Measurements from ENCODE around the gene TMEM214. TPM values are rescaled to one million over a fixed set of nuclear protein-coding genes. Genes with fewer than 3 reads are reported as not detected.

Gene TMEM214
- 10 to 100 TPM; 26.7 to 47.7 (median 35.3) TPM for total RNA-seq

GRCh38 chr2:27032495-27033252 lies at the start of gene TMEM214:
TMEM214 (plus strand) TSS chr2:27032965; CDS start chr2:27033016, 51 bp downstream.
- peak; percentile 95 for DNase-seq (ENCODE audit: extremely low spot score)
- H3K36me3 ChIP-seq = peaks cover 15 to 44% (median 36%) of the 10 kb centered on the region in 4 donors
- peak within 1 kb of the TSS; percentile 86 to 91 (median 88) for H3K4me3 ChIP-seq
- peak within 1 kb of the TSS; percentile 78 to 87 (median 83) for H3K27ac ChIP-seq (replicated peaks in 1 of 4)
- peaks cover 15 to 42% (median 34%) of the 10 kb centered on the region in 4 donors for H3K4me1 ChIP-seq
- WGBS = 2% methylated on average over 24 of the region's 76 CpGs
- H3K9me3 ChIP-seq = no peaks in the 10 kb centered on the region
- TF ChIP-seq CTCF (IDR thresholded peaks at IDR 0.05) (peak in 1 of 3 experiments; percentile 20), EP300 (IDR thresholded peaks at IDR 0.05) (no peak), POLR2AphosphoS5 (IDR thresholded peaks at IDR 0.05) (peak; percentile 85 to 88), POLR2A (IDR thresholded peaks at IDR 0.05; ENCODE audit: low read depth) (peak; percentile 42)
- no peaks in the 10 kb centered on the region for H3K27me3 ChIP-seq
- intact Hi-C loops (cut with DNase I) = loop anchor here (5.0 kb wide), 1 partner anchor 55 kb away; the partner anchor contains the start of gene KHK

GRCh38 chr2:26983746-26984145 lies 49.0 kb upstream of the TMEM214 start:
- Histone ChIP-seq H3K4me1 (peaks cover 17 to 54% (median 46%) of the 10 kb centered on the region in 4 donors), H3K27me3 (no peaks in the 10 kb centered on the region), H3K36me3 (no peaks in the 10 kb centered on the region), H3K4me3 (no peak overlapping the region), H3K9me3 (no peaks in the 10 kb centered on the region), H3K27ac (replicated peaks in 1 of 4) (no peak overlapping the region)
- no peak for DNase-seq (ENCODE audit: extremely low spot score)
- TF ChIP-seq EP300 (IDR thresholded peaks at IDR 0.05) (no peak), CTCF (IDR thresholded peaks at IDR 0.05) (no peak), POLR2AphosphoS5 (IDR thresholded peaks at IDR 0.05) (no peak), POLR2A (IDR thresholded peaks at IDR 0.05; ENCODE audit: low read depth) (no peak)
- intact Hi-C loops (cut with DNase I) = no loop called here
- 81% methylated on average over 3 of the region's 3 CpGs for WGBS

GRCh38 chr2:26985807-26986206 lies 47.0 kb upstream of the TMEM214 start:
- TF ChIP-seq CTCF (IDR thresholded peaks at IDR 0.05) = no peak
- TF ChIP-seq POLR2AphosphoS5 (IDR thresholded peaks at IDR 0.05) = no peak
- no peak for TF ChIP-seq EP300 (IDR thresholded peaks at IDR 0.05)
- no peak for TF ChIP-seq POLR2A (IDR thresholded peaks at IDR 0.05; ENCODE audit: low read depth)
- DNase-seq (ENCODE audit: extremely low spot score) = no peak
- Histone ChIP-seq H3K4me1 (peaks cover 17 to 44% (median 39%) of the 10 kb centered on the region in 4 donors), H3K36me3 (no peaks in the 10 kb centered on the region), H3K4me3 (no peak overlapping the region), H3K27ac (replicated peaks in 1 of 4) (no peak overlapping the region), H3K9me3 (no peaks in the 10 kb centered on the region), H3K27me3 (no peaks in the 10 kb centered on the region)
- WGBS = 92% methylated on average over 4 of the region's 4 CpGs
- intact Hi-C loops (cut with DNase I) = no loop called here

GRCh38 chr2:26986576-26986975 lies 46.2 kb upstream of the TMEM214 start:
- no peaks in the 10 kb centered on the region for H3K27me3 ChIP-seq
- 75% methylated on average over 5 of the region's 5 CpGs for WGBS

More at GRCh38 chr2:26986576-26986975, 46.2 kb upstream of the TMEM214 start:
- intact Hi-C loops (cut with DNase I) = no loop called here
- peaks cover 17 to 37% (median 32%) of the 10 kb centered on the region in 4 donors for H3K4me1 ChIP-seq
- no peak overlapping the region for H3K27ac ChIP-seq (replicated peaks in 1 of 4)
- DNase-seq (ENCODE audit: extremely low spot score) = no peak
- TF ChIP-seq CTCF (IDR thresholded peaks at IDR 0.05) (no peak), POLR2AphosphoS5 (IDR thresholded peaks at IDR 0.05) (no peak), POLR2A (IDR thresholded peaks at IDR 0.05; ENCODE audit: low read depth) (no peak), EP300 (IDR thresholded peaks at IDR 0.05) (no peak)
- no peak overlapping the region for H3K4me3 ChIP-seq
- H3K36me3 ChIP-seq = no peaks in the 10 kb centered on the region
- H3K9me3 ChIP-seq = no peaks in the 10 kb centered on the region

Measured in esophagus muscularis mucosa (tissue), 4 donors.